NCI-H1048 (cell line): ENCODE measurements around the gene C19orf33.

ENCODE experiments used
- DNase-seq: peaks from one replicate; lab custom pipeline; 2025; lab: John Stamatoyannopoulos, UW

The C19orf33 gene

DNA sequence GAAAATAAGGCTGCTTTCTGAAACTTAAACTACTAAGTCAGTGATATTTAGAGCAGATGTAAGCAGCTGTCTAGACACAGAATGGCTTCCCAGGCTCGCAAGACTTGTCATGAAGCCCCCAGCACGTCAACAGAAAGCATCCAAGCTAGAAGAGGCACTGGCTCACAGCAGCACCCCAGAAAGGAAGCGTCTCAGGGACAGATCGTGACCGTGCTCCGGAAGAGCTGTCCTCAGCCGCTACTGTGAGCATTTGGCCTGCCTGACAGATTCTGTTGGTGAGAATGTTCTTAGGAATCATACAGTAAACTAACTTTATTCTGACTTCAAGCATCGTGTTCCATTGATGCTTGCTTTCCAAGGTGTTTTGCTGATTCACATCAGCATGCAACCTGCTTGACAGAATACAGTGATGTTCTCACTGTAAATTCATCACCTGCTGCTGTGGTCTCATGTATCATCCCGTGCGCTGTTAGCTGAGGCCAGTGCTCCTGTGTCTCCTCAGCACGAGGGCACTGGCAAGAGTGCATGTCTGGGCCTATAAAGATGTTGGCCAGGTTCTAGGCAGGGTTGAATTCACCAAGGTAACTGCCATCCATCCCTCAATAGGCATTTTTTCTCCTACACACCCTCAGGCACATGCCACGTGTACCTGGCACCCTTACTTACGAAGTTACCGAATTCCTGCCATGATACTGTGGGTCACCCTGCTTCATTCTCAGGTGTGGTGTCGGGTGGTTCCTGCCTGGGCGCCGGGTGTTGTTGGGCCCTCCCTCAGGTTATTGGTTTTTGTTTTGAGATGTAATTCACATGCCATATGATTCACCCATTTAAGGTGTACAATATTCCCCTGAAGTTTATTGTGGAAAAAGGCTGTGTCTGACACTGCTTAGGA, 23.8 kb upstream of the C19orf33 start:
- no peak for DNase-seq

DNA sequence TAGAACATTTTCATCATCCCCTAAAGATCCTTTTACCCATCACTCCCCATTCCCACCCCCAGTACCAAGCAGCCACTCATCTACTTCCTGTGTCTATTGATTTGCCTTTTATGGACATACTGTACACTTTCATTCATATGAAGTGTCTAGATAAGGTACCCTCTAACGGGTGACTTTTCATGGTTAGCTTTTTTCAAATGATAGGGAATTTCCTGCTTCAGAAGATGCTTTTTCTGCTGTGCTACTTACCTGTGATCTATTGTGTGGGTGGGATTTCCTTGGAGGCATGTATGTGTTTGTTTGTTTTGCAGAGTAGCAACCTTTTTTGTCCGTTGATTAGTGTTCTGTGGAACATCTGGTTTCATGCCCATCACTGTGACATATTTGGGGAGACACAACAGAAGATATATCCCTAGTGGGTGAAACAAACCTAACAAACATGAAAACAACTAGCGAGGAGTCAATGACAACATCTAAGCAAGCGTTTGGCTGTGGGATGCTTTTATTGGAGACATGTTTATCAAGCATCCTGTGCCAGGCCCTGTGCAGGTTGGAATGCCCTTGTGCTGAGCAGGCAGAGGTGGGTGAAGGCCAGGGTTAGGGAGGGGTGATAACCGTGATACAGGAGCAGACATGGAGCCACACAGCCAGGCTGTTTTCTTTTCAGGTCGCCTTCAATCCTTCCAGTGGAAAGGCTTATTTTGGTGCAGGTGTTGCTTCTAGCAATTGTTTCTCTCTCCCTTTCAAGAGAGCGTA, 22.1 kb upstream of the C19orf33 start:
- no peak for DNase-seq

DNA sequence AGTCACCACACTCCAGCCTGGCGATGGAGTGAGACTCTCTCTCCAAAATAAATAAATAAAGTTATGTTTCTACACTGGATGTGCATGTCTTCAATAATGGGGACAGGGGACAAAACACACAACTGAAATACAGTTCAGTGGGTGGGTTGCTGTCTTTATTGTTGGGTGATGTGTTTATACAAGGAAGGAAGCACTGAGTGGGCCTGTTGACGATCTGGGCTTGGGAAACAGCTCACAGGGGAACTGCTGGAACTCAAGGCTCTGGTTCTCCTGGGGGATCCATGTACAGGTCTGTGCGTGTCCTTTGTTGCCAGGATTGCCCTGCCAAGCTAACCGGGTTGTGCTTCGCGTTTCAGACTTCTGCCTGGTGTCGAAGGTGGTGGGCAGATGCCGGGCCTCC, 20.8 kb upstream of the C19orf33 start:
- DNase-seq, result no peak

DNA sequence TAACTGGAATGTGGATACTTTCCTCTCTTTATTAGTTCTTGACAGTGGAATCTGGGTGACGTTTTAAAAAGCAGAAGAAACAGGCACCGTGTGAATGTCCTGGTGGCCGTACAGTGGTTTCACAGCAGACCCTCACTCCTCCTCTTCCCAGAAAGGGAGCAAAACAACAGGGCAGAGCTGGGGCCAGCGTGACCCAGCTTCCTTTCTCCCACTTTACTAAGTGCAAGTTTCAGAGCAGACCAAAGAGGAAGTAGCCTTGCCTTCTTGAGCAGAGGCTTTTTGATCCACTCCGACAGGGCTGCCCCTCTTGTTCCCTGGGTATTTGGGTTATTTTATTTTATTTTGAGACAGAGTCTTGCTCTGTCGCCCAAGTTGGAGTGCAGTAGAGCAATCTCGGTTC, 19.6 kb upstream of the C19orf33 start:
- no peak for DNase-seq

DNA sequence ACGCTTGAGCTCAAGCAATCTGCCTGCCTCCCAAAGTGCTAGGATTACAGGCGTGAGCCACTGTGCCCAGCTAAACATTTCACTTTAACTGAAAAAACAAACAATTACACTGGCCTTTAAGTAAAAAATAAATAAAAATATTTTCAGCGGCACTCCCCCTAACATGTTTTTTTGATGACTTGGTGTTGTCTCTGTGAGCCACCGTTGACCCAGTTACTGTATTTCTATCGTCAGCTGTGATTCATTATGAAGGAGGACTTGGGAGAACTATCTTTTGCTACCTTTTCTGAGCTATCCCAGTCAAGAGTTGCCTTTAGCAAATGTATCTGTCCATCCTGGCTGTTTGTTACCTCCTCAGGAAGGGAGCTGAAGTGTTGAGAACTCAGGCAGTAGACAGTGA, 18.5 kb upstream of the C19orf33 start:
- DNase-seq, result no peak

DNA sequence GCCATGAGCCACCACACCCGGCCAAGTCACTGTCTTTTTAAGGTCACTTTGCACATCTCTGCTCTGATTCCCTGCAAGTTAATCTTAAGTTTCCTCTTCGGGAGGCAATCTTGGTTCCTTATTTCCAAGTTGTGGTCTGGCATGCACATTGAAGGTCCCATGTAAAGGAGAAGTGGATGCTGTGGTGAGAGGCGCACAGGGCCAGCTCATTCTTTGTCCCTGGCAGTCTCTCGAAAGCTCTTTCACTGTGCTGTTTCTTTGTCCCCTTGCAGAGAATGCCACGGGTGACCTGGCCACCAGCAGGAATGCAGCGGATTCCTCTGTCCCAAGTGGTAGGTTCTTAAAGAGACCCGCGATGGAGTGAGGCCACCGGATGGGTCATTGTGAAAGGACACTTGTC, 16.4 kb upstream of the C19orf33 start:
- no peak for DNase-seq

DNA sequence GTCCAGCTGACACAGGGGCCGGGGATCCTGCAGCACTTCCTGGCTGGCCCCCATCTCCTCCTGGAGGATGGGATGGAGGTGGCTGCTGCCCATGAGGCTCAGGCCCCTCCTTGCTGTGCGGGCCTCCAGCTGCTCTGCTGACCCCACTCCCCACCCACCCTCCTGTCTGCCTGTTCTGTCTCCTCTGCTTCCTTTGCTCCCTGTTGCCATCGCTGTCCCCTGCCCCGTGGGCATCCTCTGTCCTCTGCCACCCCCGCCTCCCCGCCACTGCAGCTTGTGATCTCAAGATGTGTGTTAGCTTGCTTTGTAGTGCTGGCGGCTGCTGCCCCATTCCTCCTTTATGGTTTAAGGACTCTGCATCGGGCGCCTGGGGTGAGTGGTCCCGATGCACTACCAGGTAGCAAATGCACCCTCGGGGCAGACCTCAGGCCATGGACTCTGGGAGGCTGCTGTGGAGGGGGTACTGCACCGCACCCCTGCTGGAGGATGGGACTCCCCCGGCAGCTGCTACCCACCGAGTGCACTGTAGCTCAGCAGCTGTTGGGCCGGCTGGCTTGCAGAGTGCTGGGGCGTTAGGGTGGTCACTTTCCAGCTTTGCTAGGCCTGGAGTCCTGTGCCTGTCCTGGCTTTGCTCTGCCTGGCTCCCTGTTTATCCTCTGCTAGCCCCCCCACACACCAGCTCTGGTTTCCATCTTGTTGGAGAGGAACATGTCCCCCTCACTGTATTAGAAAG, 15.8 kb upstream of the C19orf33 start:
- no peak for DNase-seq

DNA sequence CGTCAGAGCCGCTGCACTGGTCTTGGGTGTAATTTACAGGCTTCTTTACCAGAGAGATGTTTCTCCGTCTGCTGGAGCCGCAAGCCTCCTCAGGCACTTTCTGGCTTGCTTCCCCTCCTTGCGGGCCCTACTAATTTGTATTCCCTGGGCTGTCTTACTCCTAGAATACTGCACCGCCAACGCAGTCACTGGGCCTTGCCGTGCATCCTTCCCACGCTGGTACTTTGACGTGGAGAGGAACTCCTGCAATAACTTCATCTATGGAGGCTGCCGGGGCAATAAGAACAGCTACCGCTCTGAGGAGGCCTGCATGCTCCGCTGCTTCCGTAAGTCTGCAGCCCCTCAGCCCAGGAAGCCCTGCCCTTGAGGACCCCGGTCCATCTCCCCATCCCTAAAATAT, 14.1 kb upstream of the C19orf33 start:
- no peak for DNase-seq

DNA sequence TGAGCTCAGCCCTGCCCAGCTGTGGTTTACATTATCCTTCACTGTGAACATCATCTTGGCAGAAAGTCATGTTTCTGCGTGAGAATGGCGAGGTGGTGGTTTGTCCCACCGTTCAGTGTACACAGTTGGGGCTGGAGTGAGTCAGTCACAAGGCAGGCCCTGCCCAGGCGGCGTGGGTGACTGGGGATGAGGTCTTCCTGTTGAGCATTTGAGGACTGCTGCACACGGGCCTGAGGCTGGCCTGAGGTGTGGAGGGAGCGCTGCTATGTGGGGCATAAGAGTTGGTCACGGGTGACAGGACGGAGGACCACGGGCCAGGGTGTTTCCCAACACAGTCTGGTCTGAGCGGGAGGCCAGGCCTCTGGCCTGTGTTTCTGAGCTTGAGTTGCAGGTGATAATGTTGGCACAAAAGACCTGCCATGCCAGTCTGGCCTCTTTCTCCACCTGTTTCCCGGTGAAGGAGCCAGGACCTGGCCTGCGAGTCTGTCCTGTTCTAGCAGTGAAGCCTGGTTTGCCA, 13.4 kb upstream of the C19orf33 start:
- DNase-seq, result no peak

DNA sequence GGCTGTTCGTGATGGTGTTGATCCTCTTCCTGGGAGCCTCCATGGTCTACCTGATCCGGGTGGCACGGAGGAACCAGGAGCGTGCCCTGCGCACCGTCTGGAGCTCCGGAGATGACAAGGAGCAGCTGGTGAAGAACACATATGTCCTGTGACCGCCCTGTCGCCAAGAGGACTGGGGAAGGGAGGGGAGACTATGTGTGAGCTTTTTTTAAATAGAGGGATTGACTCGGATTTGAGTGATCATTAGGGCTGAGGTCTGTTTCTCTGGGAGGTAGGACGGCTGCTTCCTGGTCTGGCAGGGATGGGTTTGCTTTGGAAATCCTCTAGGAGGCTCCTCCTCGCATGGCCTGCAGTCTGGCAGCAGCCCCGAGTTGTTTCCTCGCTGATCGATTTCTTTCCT, 12.2 kb upstream of the C19orf33 start:
- DNase-seq, result no peak

DNA sequence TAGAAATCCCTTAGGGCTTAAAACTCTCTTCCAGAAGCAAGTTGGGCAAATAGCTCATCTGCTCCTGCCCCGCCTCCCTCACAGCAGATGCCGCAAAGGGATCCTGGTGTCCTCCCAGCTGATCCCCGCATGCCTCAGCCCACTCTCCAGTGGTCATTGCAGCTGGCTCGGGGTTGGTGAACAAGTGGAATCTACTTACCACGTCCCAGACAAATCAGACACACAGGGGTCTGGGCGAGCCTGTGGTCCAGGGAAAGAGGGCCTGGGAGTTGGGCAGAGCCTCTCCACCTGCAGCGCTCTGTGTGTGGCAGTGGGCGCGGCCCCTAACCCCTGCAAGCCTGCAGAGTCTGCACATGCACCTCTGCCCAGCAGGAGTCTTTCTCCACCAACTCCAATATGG, 10.8 kb upstream of the C19orf33 start:
- no peak for DNase-seq

DNA sequence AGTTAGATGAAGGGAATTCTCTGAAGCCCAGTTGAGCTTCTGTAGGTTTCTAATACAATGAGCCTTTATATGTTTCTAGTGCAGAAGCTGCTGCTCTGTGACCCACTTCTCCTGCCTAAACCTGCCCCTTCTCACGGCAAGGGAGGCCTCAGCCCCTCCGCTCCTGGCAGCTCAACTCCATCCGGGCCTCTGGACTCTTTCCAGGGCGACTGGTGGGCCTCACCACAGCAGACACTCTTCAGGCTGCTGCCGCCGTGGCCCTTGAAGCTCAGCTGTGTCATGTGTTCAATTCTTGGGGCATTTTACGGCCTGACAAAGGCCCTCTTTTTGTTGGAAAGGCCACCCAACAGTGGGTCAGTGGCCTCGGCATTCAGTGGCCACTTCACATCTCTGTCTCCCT, 10.0 kb upstream of the C19orf33 start:
- DNase-seq, result no peak

DNA sequence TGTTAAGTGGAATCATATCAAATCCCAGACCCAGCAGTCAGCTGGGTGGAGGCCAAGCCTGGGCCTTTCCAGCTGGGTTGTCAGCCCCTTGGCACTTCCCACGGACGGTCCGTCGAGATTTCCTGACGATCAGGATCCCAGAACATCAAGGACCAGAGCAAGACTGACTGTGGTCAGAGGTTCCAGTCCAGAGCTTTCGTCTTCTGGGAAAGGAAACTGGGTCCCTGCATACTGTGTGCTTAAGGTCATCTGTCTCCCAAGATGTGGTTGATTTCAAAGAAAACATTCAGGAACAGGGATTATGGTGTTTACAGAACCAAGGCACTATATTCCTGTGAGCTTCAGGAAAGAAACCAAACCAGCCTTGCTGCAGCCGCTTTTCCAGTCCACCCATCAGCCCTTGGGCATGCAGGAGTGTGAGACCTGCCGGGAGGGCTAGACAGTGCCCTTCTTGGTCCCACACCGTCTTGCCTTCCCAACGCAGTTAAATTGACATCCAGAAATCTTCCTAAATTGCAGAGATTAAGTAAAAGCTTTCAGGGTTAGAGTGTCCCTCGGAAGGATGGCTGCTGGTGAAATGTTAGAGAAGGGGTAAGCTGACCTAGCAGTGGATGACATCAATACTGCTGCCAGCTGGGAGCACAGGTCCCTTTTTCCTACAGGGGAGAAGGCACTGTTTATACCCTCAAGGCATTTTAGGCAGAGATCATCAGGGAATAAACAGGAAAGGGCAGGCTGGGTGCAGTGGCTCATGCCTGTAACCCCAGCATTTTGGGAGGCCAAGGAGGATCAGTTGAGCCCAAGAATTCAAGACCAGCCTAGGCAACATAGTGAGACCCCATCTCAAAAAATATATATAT, 5.0 kb upstream of the C19orf33 start:
- DNase-seq, result no peak

DNA sequence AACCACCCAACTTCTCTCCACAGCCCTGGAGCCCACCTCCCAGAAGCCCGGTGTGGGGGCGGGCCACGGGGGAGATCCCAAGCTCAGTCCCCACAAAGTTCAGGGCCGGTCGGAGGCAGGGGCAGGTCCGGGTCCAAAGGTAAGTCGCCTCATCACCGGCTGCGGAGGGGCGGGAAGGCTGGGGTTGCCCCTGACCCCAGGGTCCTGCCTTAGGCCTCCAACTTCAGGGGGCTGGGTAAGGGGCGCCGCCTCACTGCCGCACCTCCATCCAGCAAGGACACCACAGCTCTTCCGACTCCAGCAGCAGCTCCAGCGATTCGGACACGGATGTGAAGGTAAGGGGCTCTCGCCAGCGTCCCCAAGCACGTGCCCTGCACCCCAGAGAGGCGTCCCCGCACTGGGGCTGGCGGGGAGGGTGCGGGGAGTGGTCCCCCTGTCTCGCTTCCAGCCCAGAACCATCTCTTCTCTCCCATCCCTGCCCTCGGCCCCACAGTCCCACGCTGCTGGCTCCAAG, 358 bp downstream of the C19orf33 start:
- no peak for DNase-seq

DNA sequence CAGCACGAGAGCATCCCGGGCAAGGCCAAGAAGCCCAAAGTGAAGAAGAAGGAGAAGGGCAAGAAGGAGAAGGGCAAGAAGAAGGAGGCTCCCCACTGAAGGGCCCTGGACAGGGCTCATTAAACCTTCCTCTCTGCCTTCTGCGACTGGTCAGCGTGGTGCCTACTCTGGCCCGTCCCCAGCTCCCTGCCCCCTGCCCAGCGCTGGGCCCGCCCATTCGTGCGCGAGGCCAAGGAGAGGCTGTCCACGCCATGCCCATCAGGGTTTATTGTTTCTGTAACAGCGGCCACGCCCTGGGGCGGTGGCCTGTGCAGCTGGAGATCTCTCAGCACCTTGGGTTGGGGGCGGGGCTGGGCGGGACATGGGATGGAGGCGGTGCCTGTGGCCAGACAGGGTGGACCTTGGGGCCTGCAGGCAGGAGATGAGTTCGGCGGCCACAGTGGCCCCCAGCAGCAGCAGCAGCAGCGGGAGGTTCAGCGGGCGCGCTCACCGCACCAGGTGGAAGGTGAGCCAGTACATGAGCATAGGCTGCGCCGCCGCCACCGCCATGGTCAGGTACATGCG, 897 bp downstream of the C19orf33 start:
- no peak for DNase-seq

DNA sequence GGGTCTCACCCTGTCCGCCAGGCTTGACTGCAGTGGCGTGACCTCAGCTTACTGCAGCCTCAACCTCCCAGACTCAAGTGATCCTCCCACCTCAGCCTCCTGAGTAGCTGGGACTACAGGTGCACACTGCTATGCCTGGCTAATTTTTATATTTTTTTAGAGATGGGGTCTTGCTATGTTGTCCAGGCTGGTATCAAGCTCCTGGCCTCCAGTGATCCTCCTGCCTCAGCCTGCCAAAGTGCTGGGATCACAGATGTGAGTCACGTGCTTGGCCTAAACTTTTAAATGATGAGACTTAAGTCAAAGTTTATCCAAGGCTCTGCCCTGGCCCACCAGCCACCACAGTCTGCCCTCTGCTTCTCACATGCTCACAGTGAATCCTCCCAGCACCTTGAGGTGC, 2.2 kb downstream of the C19orf33 start:
- DNase-seq, result no peak

DNA sequence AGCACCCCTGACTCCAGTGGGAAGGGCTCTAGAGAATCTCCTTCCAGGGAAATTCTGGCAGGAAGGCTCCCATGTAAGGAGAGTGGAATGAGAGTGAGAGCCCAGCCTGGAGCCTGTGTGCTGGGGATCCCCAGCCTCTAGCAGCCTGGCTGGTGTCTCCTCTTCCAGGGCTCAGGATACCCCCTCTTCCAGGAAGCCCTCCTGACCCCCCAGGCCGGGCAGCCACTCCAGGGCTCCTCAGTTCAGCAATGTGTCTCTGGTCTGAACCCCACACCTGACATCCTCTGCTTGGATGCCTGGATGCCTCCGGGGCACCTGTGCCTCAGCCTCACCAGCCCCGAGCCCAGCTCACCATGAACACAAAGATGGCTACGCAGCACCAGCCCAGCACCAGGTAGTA, 3.0 kb downstream of the C19orf33 start:
- no peak for DNase-seq

DNA sequence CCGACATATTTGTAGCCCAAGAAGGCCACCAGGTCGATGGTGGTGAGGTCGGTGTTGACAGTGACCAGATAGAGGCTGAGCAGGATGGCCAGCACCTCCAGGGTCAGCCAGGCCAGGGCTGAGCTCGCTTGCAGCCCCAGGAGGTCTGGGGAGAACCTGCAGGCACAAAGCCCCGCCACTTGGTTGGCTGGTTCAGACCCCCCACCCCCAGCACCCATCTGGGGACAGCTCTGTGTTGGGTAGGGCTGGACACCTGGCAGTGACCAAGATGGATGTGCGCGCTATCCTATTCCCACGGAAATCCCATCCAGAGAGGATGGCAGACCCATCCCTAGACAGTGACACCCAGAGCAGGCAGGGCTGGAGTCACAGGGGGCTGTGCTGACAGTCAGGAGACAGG, 3.5 kb downstream of the C19orf33 start:
- no peak for DNase-seq

DNA sequence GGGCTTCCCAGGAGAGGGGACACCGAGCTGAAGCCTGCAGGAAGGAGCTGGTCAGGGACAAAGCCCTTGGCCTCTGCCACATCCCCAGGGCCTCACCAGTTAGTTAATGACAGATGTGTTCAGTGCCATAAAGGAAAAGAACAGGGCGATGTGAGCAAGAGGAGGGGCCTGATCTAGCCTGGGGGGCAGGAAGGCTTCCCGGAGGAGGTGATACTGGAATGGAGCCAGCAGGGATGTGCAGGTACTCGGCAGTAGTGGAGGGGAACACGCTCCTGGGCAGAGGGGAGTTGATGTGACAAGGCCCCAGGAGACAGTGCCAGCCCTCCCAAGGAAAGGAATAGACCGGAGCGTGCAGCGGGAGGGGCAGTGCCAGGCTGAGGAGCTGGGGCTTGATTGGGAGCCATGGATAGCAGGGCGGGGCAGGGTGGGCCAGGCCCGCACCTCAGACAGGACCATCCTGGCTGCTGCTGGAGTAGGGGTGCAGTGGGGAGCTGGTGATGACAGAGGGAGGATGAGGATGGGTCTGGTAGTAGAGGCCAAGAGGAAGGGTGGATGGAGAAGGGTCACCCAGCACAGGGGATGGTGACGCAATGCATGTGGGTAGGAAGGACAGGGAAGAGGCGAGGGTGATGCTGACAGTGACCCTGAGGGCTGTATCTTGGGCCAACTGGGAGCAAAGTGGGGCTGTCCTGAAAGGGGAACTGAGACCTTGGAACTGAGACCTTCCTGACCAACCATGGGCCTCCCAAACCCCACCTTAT, 4.1 kb downstream of the C19orf33 start:
- no peak for DNase-seq

DNA sequence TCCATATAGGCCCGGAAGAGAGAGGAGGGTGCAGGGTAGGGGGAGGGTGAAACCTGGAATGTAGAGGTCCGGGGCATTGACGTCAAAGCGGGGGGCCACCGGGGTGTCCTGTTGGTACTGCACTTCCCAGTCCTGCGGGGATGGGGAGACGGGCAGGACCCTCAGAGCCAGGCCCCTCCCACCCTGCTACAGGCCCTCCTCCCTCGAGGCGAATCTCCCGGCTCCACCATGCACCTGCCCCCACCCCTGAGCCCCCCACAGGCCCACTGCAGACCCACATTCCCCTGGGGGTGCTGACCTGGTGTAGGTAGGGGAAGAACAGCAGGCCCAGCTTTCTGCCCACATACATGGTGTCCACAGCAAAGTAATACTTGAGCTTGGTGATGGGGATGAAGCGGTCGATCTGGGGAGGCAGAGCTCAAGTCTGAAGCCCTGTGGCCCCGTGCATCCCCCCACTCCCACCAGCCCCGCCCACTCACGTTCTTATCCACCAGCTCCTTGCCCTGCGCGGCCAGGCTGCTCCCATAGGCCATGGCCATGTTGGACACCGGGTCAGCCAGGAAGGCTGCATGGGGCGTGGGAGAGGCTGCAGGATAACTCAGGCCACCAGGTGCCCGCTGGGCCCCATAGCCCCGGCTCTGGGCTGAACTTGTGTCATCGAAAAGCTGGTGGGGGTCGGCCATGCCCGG, 5.0 kb downstream of the C19orf33 start:
- DNase-seq, result no peak
